ENCODE data around the gene CCDC141.

CCDC141 gene

DNA sequence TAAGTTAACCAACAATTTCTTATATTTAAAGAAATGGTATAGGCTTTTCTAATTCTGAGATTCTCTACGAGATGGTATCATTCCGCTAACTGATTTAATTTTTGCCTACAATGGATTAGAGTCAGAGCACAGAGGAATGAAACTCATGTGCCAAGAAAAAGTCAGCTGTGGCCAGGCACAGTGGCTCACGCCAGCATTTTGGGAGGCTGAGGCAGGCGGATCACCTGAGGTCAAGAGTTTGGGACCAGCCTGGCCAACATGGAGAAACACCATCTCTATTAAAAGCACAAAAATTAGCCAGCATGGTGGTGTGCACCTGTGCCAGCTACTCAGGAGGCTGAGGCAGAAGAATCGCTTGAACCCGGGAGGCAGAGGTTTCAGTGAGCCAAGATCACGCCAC, 225.8 kb downstream of the CCDC141 start:
- DNase-seq: no peak

DNA sequence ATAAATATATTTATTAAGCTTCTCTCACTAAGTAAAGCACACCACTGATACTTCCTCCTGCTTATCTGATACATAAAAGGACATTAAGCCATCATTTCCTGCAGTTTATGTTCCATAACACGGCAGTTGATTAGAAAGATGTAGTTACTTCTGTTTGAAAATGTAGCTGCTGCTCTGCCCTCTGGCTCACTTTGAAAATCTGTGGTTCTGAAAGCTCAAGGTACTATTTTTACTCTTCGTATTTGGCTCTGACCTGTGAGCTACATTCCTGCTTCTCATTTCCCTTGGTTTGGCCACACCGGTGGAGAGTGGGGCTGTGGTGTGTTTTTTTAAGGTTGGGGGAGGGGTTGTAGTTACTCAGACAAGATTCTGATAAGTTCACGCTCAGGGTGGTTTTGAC, 229.9 kb downstream of the CCDC141 start:
- DNase-seq: peak; percentile 17

DNA sequence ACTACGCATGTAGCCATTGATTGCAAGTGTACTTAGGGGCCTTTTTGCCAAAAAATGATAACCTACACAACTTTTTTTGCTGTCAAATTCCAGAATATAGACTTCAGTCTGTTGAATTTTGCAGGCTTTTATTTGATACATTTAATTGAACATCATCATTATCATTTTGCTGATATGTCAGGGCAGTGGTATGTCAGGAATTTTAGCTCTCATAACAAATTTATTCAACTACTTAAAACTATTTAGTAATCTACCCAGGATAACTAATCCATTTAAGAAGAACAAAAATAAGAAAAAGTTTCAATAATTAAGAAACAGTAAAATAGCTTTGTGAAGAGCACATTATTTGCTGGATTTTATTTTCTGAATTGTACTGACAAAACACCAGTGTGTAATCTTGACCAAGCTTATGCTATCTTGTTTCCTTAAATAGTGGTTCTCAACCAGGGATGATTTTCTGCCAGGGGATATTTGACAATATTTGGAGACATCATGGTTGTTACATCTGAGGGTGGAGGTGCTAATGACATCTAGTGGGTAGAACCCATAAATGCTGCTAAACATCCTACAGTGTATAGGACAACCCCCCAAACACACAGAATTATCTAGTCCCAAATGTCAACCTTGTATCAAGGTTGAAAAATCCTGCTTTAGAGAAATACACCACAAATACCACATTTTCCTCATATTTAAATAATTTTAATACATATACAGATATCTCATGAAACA, 230.6 kb downstream of the CCDC141 start:
- no peak for DNase-seq

DNA sequence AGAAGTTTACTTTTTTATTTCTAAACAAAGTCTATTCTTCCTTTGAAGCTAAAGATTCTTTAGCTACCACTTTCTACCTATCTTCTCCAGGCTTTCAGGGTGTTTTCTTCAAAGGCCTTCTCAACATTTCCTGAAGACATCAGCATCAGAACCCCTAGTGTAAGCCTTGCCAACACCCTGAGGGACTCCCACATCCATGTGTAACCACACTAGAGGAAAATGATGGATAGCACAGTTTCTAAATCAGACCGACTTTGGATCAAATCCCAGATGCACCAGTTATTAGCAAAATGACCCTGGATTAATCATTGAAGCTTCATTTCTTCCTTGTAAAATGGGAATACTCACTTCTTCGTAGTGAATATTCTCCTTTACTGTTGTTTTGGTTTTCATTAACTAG, 238.0 kb downstream of the CCDC141 start:
- no peak for DNase-seq

DNA sequence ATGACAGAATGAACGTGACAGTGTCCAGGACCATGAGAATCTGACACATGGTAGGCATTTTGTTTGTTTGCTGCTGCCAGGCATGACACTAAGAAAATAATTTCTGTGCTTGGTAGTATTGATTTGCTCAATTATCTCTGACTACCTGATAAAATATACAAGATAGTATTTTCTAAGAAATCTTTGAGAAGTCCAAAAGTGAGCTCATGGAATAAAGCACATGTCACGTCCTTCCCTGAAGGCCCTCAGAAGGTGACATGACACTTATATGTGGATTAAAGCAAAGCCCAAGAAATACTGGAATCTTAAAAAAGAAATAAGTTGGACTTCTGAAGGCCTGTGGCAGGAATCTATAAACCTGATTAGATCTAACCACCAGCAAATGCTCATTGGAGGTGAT, 238.9 kb downstream of the CCDC141 start:
- no peak for DNase-seq

DNA sequence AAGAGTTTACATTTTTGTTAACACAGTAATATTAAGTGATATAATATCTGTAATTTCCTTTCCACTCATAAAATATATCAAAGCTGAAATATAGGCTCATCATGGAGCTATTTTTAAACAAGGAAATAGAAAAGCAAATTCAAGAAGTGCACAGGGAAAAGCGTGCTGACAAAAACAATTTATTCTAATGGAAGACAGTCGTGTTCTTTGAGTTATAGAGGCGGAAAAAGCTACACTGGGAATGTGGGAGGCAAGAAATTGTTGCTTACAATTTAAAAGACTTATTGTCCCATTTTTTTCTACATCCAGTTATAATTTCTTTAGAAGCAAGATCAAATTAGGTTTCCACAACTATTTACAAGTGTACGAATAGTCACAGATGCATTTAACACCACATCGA, 239.5 kb downstream of the CCDC141 start:
- DNase-seq: no peak

DNA sequence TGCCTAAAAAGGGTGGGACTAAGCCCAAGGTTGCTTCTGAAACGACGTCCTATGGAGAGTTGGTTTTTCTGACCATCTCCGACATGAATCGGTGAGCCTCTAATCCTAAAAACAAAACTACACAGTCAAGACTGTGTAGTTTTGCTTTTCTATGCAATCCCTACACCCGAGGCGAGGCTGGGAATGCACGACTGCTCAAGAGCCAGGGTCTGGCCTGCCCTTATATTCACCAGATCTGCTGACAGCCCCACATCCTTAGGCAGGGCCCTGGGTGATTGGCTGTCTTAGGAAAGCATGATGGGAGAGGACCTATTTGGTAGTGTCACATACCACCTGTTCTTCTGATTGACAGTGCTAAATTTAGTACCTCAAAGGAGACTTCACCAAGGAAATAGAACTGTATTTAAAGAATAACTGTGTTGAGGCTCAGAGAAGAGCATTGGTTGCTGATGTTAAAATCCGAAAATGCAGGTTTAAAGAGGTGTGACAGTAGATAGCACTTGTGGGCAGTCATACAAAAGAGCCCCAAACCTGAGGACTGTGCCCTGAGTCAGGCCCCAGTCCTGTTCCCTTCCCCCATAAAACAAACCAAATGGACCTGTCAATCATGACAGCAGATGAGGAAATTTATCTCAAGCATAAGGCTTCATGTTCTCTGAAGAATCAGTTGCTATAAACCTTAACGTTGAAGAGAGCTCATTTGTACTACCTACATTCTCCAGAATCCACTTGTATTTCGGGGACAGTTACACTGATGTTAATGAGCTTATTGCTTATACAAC, 242.5 kb downstream of the CCDC141 start, which contains the start of gene TTN:
TSS of gene TTN (minus strand) at position 197 of the 782 bp plus-strand sequence. CDS start 2,781 bp downstream, outside the sequence.
- no peak for DNase-seq

DNA sequence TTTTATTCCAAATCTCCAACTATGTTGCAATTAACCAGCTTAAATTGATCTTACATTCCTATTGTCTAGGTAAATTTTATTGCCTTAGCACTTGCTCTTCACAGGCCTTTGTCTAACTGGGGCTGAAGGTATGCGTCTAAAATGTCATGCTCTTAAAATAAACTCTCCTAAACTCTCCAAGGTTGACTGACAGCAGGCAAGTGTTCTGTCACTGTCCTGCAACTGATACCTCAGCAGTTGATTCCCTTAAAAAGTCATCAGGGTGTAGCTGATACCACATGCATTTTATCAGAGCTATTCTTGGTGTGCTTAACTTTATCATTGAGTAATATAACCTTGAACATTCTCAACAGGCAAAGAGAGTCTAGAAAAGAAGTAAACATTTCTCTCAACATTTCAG, 243.4 kb downstream of the CCDC141 start:
- no peak for DNase-seq

DNA sequence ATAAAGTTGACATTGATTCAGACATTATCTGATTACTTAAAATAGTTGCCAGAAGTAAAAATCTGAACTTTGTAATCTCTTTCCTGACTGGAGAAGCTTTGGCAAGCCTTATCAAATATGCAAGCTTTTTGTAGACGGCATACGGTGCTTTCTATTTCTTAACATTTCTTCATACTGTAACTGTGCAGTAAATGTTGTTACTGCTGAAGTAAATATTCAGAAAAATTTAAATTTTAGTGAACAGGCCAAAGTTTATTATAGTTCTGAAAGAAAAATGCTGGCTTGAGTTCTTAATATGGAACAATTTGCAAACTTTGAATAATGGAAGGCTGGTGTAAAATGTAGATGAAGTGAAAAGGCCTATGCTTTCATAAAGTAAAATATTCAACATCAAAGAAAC, 244.5 kb downstream of the CCDC141 start:
- DNase-seq: no peak

DNA sequence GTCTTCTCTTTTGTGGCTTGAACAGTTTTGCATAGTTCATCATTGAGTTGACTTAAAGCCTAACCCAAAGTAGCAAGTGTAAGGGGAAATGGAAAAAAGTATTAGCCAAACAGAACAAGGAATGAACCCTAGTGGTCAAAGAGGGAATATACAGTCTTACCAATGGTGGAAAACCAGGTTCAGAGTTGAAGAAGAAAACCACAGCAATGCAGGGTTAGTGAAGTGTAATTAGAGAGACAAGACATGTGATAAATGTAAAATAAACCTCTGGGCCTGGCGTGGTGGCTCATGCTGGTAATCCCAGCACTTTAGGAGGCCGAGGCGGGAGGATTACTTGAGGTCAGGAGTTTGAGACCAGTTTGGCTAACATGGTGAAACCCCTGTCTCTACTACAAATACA, 245.1 kb downstream of the CCDC141 start:
- peak; percentile 11 for DNase-seq

DNA sequence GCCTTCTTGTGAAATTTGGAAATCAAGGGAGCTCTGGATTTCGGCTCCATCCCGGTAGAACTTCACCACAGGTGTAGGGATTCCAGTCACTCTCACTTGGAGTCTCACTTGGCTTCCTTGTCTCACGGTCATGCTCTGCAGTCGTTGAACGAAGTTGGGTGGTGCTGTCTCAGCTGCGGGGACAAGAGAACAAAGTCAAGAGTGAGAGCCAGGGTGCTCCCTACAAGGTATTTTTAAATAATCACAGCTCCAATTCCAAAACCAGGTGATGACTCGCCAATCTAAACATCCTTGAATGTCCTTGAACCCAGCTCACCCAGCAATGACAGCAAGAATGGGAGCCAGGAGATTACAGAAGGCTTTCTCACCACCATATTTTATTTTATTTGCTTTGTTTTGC, 249.4 kb downstream of the CCDC141 start:
- no peak for DNase-seq

DNA sequence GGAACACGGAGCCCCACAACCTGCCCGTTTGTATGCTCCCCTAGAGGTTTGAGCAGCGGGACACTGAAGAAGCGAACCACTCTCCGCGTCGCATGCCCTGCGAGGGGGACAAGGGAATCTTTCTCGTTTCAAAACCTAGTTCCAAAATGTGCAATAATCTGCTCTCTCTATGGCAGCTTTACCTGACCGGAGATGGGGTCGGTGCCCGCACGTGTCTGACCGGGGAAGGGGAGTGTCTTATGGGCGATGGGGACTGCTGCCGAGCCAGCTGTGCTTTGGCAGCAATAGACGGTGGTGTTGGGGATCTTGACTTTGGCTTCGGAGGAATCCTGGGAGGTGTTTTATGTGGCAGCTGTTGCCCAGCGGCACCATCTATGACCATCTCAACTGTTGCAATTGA, 250.6 kb downstream of the CCDC141 start:
- no peak for DNase-seq

DNA sequence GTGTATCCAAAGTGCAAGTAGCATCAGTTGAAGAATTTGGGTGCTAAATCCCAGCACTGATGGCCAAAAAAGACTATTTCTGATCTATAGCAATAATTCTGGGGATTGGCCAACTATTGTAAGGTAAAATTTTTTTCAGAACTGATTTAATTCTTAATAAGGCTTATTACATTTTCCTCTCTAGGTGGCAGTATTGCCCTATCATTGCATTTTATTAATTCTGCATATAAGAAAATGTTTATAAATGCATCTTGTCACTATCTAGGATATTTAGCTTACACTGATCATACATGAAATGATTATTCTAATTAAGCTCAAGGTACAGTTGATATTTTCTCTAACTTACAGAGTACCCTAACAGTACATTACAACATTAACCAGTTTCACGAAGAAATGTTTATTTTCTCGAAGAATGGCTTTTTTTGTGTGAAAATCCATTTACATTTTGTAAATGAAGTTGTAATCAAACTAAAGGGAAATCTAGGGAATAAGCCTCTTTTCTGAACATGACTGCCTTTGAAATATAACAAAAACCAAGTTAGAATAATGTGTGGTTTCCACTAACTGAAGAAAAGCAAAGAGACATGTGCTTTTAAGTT, 253.8 kb downstream of the CCDC141 start:
- peak; percentile 19 for DNase-seq

DNA sequence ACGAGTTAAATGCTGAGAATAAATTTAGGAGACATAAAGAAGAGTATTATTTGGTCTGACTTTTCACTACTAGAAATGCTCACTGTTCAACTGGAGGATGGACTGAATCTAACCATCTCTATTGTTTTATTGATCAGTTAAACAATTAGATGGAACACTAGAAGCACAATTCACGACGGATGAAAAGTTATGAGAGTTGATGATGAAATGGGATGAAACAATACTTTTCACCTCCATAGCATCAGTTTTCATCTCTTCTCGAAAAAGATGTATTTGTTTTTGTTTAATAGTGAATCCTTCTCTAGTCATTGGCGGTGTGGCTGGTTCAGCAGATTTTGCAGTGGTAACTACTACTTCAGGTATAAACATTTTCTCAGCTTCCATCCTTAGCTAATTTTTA, 262.0 kb downstream of the CCDC141 start:
- no peak for DNase-seq

DNA sequence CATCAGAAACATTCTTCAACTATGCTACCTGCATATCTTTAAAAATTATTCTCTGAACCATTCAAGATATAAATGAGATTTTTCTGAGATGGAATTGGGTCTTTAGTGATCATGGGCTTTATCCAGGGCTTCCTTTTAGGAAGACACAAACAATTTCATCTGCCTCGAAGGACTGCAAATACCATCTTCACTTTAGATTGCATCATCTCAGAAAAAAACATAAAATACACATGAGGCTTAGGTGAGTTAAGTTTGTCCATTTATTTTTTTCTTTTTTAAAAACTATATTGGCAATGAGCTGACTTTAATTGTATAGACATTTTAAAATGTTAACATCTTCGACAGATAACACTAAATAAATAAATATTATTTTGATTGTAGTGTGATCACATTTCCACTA, 262.8 kb downstream of the CCDC141 start:
- DNase-seq: no peak

DNA sequence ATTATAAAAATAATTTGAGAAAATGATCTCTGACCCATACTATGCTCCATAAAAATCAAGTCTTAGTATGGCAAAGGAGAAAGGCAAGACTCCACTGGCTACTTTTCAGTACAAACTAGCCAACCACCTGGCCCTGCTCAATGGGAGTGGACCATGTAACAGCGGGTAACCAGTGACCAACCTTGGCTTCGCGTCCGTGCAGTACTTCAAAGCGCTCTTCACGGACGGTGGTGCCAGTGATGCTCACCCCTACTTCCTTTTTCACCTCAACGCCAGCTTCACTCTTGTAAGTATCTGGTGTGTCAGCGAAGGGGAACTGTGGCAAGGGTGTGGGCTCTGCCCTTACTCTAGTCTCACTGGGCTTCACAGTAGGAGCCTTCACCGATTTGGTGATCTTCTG, 266.0 kb downstream of the CCDC141 start:
- no peak for DNase-seq

DNA sequence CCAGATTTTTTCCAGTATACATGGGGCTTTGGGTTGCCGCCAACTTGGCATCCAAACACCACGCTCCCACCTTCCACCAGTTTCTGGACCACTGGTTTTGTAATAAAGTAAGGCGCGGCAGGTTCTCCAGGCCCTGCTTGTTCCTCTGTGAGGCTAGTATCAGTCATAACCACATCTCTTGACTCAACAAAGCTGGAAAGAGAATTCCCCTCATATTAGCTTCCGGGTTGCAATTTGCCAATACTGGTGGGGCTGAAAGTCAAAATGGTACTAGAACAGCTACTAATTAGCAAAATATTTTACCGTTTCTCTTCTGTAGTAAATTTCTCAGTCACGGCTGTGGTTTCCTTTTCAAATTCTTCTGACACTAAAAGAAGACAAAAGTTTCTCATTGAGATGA, 267.7 kb downstream of the CCDC141 start:
- DNase-seq: no peak

Measured in activated CD4-positive, alpha-beta T cell treated with anti-CD3 and anti-CD28 coated beads, Interleukin-10, Interleukin-2, amounts not matched to agents 100 ng/mL and 50 ng/mL, durations not matched to agents 16 hours and 8 hours (primary cell).